Erythroblast (primary cell): ENCODE results near the gene HTRA3.

Experiments
- GATA1 ChIP-seq: IDR thresholded peaks from 2 replicates; pipeline ENCODE4 v1.6.1; 2011; ENCODE audit warnings: low read depth, mild to moderate bottlenecking, control low read depth, low read length, moderate library complexity
- POLR2A ChIP-seq: IDR thresholded peaks from 2 replicates; pipeline ENCODE4 v1.6.1; 2011; ENCODE audit warnings: mild to moderate bottlenecking, low read length

GRCh38 chr4:8274765-8275547, 5.4 kb downstream of the HTRA3 start:
- TF ChIP-seq POLR2A (no peak), GATA1 (no peak)
